Neural crest cell (in vitro differentiated cells): Measurements from ENCODE around the gene CCDC88A. TPM values are rescaled to one million over a fixed set of nuclear protein-coding genes. Genes with fewer than 3 reads are reported as not detected.
A peak's percentile ranks its signal among the peaks of the same experiment; 100 is the strongest.

Experiments used
- DNase-seq: peaks from one replicate; pipeline ENCODE4 v3.0.0; 2021; ENCODE audit warnings: low read depth, mixed read lengths, low spot score
- H3K27ac Mint-ChIP-seq: one replicate; pipeline ENCODE4 v1.8.0; 2021; ENCODE audit warnings: mild to moderate bottlenecking, mixed read lengths; ENCODE audit not compliant: unreplicated experiment
- H3K27me3 Mint-ChIP-seq: 2 replicates; pipeline ENCODE4 v1.8.0; 2021; ENCODE audit warnings: low read depth, mild to moderate bottlenecking, mixed read lengths
- H3K36me3 Mint-ChIP-seq: 2 replicates; pipeline ENCODE4 v1.8.0; 2021; ENCODE audit warnings: low read depth, mild to moderate bottlenecking, mixed read lengths
- H3K4me1 Mint-ChIP-seq: 2 replicates; pipeline ENCODE4 v1.8.0; 2021; ENCODE audit warnings: mixed read lengths
- H3K4me3 Mint-ChIP-seq: one replicate; pipeline ENCODE4 v1.8.0; 2021; ENCODE audit warnings: mild to moderate bottlenecking, mixed read lengths
- H3K9me3 Mint-ChIP-seq: 2 replicates; pipeline ENCODE4 v1.8.0; 2021; ENCODE audit warnings: mixed read lengths
- CTCF ChIP-seq: fragments of 200-600 bp; sonication (generic); conservative IDR thresholded peaks from 2 replicates; pipeline ENCODE4 v1.5.0; 2021; ENCODE audit warnings: antibody characterized with exemption, mild to moderate bottlenecking
- total RNA-seq: library from RNA; stranded (reverse); gene quantifications from 2 replicates; pipeline ENCODE4 v1.2.1, GENCODE V29; 2021

Gene CCDC88A
- total RNA-seq, 1 donor from 2014 or later = 123 TPM

- H3K4me3 Mint-ChIP-seq = no peak overlapping the region
- H3K4me1 Mint-ChIP-seq = no peaks in the 10 kb centered on the region
- peak; percentile 30 for TF ChIP-seq CTCF
- H3K9me3 Mint-ChIP-seq = no peaks in the 10 kb centered on the region
- DNase-seq = no peak
- H3K27ac Mint-ChIP-seq = no peak overlapping the region
- H3K36me3 Mint-ChIP-seq = peaks cover 17% of the 10 kb centered on the region
- no peaks in the 10 kb centered on the region for H3K27me3 Mint-ChIP-seq
These were observed 108.2 kb downstream of the CCDC88A start for GRCh38 chr2:55311444-55311870.

GRCh38 chr2:55309446-55309845 lies 110.2 kb downstream of the CCDC88A start:
- no peaks in the 10 kb centered on the region for H3K9me3 Mint-ChIP-seq
- H3K4me1 Mint-ChIP-seq = no peaks in the 10 kb centered on the region
- DNase-seq = no peak
- no peak overlapping the region for H3K27ac Mint-ChIP-seq
- peaks cover 10% of the 10 kb centered on the region for H3K36me3 Mint-ChIP-seq
- no peak overlapping the region for H3K4me3 Mint-ChIP-seq
- no peaks in the 10 kb centered on the region for H3K27me3 Mint-ChIP-seq
- TF ChIP-seq CTCF = no peak

- no peaks in the 10 kb centered on the region for H3K4me1 Mint-ChIP-seq
- no peaks in the 10 kb centered on the region for H3K27me3 Mint-ChIP-seq
- DNase-seq = no peak
- no peaks in the 10 kb centered on the region for H3K9me3 Mint-ChIP-seq
- H3K4me3 Mint-ChIP-seq = no peak overlapping the region
- no peaks in the 10 kb centered on the region for H3K36me3 Mint-ChIP-seq
- no peak for TF ChIP-seq CTCF
- no peak overlapping the region for H3K27ac Mint-ChIP-seq
These were observed 117.4 kb downstream of the CCDC88A start for GRCh38 chr2:55302241-55302640.

- no peaks in the 10 kb centered on the region for H3K4me1 Mint-ChIP-seq
- no peak overlapping the region for H3K4me3 Mint-ChIP-seq
- no peak for DNase-seq
- H3K9me3 Mint-ChIP-seq = no peaks in the 10 kb centered on the region
- TF ChIP-seq CTCF = no peak
- H3K36me3 Mint-ChIP-seq = peaks cover 2% of the 10 kb centered on the region
- H3K27me3 Mint-ChIP-seq = no peaks in the 10 kb centered on the region
- H3K27ac Mint-ChIP-seq = no peak overlapping the region
These were observed 118.4 kb downstream of the CCDC88A start for GRCh38 chr2:55301277-55301676.

- no peak for DNase-seq
- H3K27ac Mint-ChIP-seq = no peak overlapping the region
- H3K36me3 Mint-ChIP-seq = peaks cover 3% of the 10 kb centered on the region
- H3K27me3 Mint-ChIP-seq = no peaks in the 10 kb centered on the region
- no peak overlapping the region for H3K4me3 Mint-ChIP-seq
- no peak for TF ChIP-seq CTCF
- H3K9me3 Mint-ChIP-seq = no peaks in the 10 kb centered on the region
- H3K4me1 Mint-ChIP-seq = no peaks in the 10 kb centered on the region
These were observed 123.3 kb downstream of the CCDC88A start for GRCh38 chr2:55296393-55296792.

GRCh38 chr2:55283083-55283482 lies 136.6 kb downstream of the CCDC88A start:
- Mint-ChIP-seq H3K4me3 (peak overlapping the region; percentile 90), H3K9me3 (no peaks in the 10 kb centered on the region), H3K27me3 (peaks cover 17% of the 10 kb centered on the region), H3K4me1 (peaks cover 33% of the 10 kb centered on the region), H3K36me3 (no peaks in the 10 kb centered on the region), H3K27ac (no peak overlapping the region)
- no peak for DNase-seq
- TF ChIP-seq CTCF = no peak
